Trophoblast cell (in vitro differentiated cells and primary cell): ENCODE data around the gene CTIF.

Experiments used
- DNase-seq, 2 donors: peaks; one replicate each; pipeline ENCODE4 v3.0.0-alpha.2; 2016
- H2AFZ ChIP-seq: 2 replicates; pipeline ENCODE4 v1.6.1; 2013; ENCODE audit warnings: low read length, moderate library complexity, mild to moderate bottlenecking; ENCODE audit not compliant: insufficient read depth, poor library complexity
- H2AK5ac ChIP-seq: 2 replicates; pipeline ENCODE4 v1.6.1; 2013; ENCODE audit warnings: mild to moderate bottlenecking, low read length
- H2BK120ac ChIP-seq: 2 replicates; pipeline ENCODE4 v1.6.1; 2013; ENCODE audit warnings: low read length, mild to moderate bottlenecking, moderate library complexity; ENCODE audit not compliant: insufficient read depth, poor library complexity
- H2BK12ac ChIP-seq: 2 replicates; pipeline ENCODE4 v1.6.1; 2013; ENCODE audit warnings: mild to moderate bottlenecking, low read length, moderate library complexity
- H2BK5ac ChIP-seq: 2 replicates; pipeline ENCODE4 v1.6.1; 2013; ENCODE audit warnings: low read length, low read depth, moderate library complexity, mild to moderate bottlenecking; ENCODE audit not compliant: poor library complexity
- H3K14ac ChIP-seq: 2 replicates; pipeline ENCODE4 v1.6.1; 2013; ENCODE audit warnings: mild to moderate bottlenecking, low read length
- H3K18ac ChIP-seq: 2 replicates; pipeline ENCODE4 v1.6.1; 2013; ENCODE audit warnings: mild to moderate bottlenecking, low read length
- H3K23ac ChIP-seq: 2 replicates; pipeline ENCODE4 v1.6.1; 2013; ENCODE audit warnings: low read length
- H3K27ac ChIP-seq: 2 replicates; pipeline ENCODE4 v1.5.1; 2013; ENCODE audit warnings: low read depth, mild to moderate bottlenecking, inconsistent platforms, low read length, moderate library complexity
- H3K27me3 ChIP-seq: 2 replicates; pipeline ENCODE4 v1.6.1; 2013; ENCODE audit warnings: inconsistent platforms, mild to moderate bottlenecking, low read length, moderate library complexity; ENCODE audit not compliant: insufficient read depth
- H3K36me3 ChIP-seq, 2 experiments: 1 replicate in 1 of 2; 2 replicates in 1 of 2; pipeline ENCODE4 v1.6.1; 2013; ENCODE audit warnings: low read length in 2 of 2, mild to moderate bottlenecking in 2 of 2, moderate library complexity in 1 of 2; ENCODE audit not compliant: insufficient read depth in 2 of 2, control insufficient read depth in 1 of 2
- H3K4ac ChIP-seq: 2 replicates; pipeline ENCODE4 v1.6.1; 2013; ENCODE audit warnings: low read depth, mild to moderate bottlenecking, low read length, moderate library complexity
- H3K4me1 ChIP-seq, 2 experiments: 1 replicate in 1 of 2; 2 replicates in 1 of 2; pipeline ENCODE4 v1.6.1; 2013; ENCODE audit warnings: low read length in 2 of 2, mild to moderate bottlenecking in 2 of 2, moderate library complexity in 1 of 2; ENCODE audit not compliant: insufficient read depth in 2 of 2, control insufficient read depth in 1 of 2
- H3K4me2 ChIP-seq: 2 replicates; pipeline ENCODE4 v1.6.1; 2013; ENCODE audit warnings: inconsistent platforms, mild to moderate bottlenecking, low read length, moderate library complexity
- H3K4me3 ChIP-seq: 2 replicates; pipeline ENCODE4 v1.5.1; 2013; ENCODE audit warnings: mild to moderate bottlenecking, low read depth, low read length, inconsistent platforms
- H3K79me1 ChIP-seq: one replicate; pipeline ENCODE4 v1.6.1; 2013; ENCODE audit warnings: low read length
- H3K79me2 ChIP-seq: 2 replicates; pipeline ENCODE4 v1.6.1; 2013; ENCODE audit warnings: low read length, mild to moderate bottlenecking; ENCODE audit not compliant: control insufficient read depth, insufficient read depth, poor library complexity
- H3K9ac ChIP-seq: 2 replicates; pipeline ENCODE4 v1.6.1; 2013; ENCODE audit warnings: mild to moderate bottlenecking, low read length
- H3K9me3 ChIP-seq: 2 replicates; pipeline ENCODE4 v1.6.1; 2013; ENCODE audit warnings: low read depth, mild to moderate bottlenecking, control low read depth, inconsistent platforms, low read length; ENCODE audit not compliant: insufficient read depth
- H4K12ac ChIP-seq: 2 replicates; pipeline ENCODE4 v1.6.1; 2013; ENCODE audit warnings: low read depth, mild to moderate bottlenecking, low read length, moderate library complexity
- H4K8ac ChIP-seq: 2 replicates; pipeline ENCODE4 v1.6.1; 2013; ENCODE audit warnings: low read depth, mild to moderate bottlenecking, low read length, moderate library complexity
- H4K91ac ChIP-seq: one replicate; pipeline ENCODE4 v1.6.1; 2013; ENCODE audit warnings: low read depth, mild to moderate bottlenecking, low read length, moderate library complexity
- WGBS: extraction: QIAGEN DNeasy Blood & Tissue Kit; methylation state at CpG from one replicate; pipeline ENCODE4 v1.1.7; 2013; ENCODE audit warnings: missing lambda C conversion rate; ENCODE audit not compliant: insufficient read length, insufficient coverage; ENCODE audit errors: extremely low coverage; 5-methylcytosine and 5-hydroxymethylcytosine counted together

The CTIF gene

GRCh38 chr18:48805826-48806535 lies 267.1 kb downstream of the CTIF start:
- H3K36me3 ChIP-seq: peaks cover 3 to 12% of the 10 kb centered on the region in 2 experiments
- H3K79me2 ChIP-seq: no peaks in the 10 kb centered on the region
- no peak overlapping the region for H2BK120ac ChIP-seq
- no peak overlapping the region for H3K9ac ChIP-seq
- H3K14ac ChIP-seq: no peak overlapping the region
- H2BK5ac ChIP-seq: no peak overlapping the region
- no peak overlapping the region for H3K18ac ChIP-seq
- peaks cover 4% of the 10 kb centered on the region for H3K9me3 ChIP-seq
- no peaks in the 10 kb centered on the region for H3K79me1 ChIP-seq
- peaks cover 11% of the 10 kb centered on the region in 2 experiments for H3K4me1 ChIP-seq
- peak overlapping the region; percentile 3 for H2BK12ac ChIP-seq
- H3K23ac ChIP-seq: no peak overlapping the region
- no peaks in the 10 kb centered on the region for H3K27me3 ChIP-seq
- H2AFZ ChIP-seq: no peak overlapping the region
- no peak overlapping the region for H4K8ac ChIP-seq
- no peak overlapping the region for H3K4ac ChIP-seq
- H3K4me2 ChIP-seq: no peak overlapping the region
- H3K4me3 ChIP-seq: no peak overlapping the region
- no peak overlapping the region for H4K12ac ChIP-seq
- no peak overlapping the region for H3K27ac ChIP-seq
- WGBS: no CpG with 5 or more reads among the region's 10 CpGs
- no peak overlapping the region for H2AK5ac ChIP-seq
- no peak overlapping the region for H4K91ac ChIP-seq
- DNase-seq: no peak

GRCh38 chr18:48806551-48807261 lies 267.9 kb downstream of the CTIF start:
- H3K18ac ChIP-seq: no peak overlapping the region

GRCh38 chr18:48808476-48808875 lies 269.6 kb downstream of the CTIF start:
- Histone ChIP-seq H3K4ac (no peak overlapping the region), H2BK12ac (no peak overlapping the region), H2BK120ac (no peak overlapping the region), H3K27ac (no peak overlapping the region), H3K79me2 (no peaks in the 10 kb centered on the region), H2AK5ac (no peak overlapping the region), H3K23ac (no peak overlapping the region), H3K4me1 (no peaks in the 10 kb centered on the region), H3K36me3 (peaks cover 3 to 12% of the 10 kb centered on the region in 2 experiments), H3K79me1 (no peaks in the 10 kb centered on the region), H3K18ac (no peak overlapping the region), H3K4me3 (no peak overlapping the region), H4K91ac (no peak overlapping the region), H3K27me3 (no peaks in the 10 kb centered on the region), H2AFZ (no peak overlapping the region), H4K8ac (no peak overlapping the region), H3K9me3 (peaks cover 4% of the 10 kb centered on the region), H3K14ac (no peak overlapping the region), H3K4me2 (no peak overlapping the region), H4K12ac (no peak overlapping the region), H3K9ac (no peak overlapping the region), H2BK5ac (no peak overlapping the region)
- no peak for DNase-seq
- no CpG with 5 or more reads among the region's 1 CpG for WGBS

More at GRCh38 chr18:48806551-48807261, 267.9 kb downstream of the CTIF start:
- DNase-seq: no peak
- no peak overlapping the region for H4K12ac ChIP-seq
- H3K9me3 ChIP-seq: peaks cover 4% of the 10 kb centered on the region
- H3K79me1 ChIP-seq: no peaks in the 10 kb centered on the region
- H3K27me3 ChIP-seq: no peaks in the 10 kb centered on the region
- no peak overlapping the region for H2BK120ac ChIP-seq
- H3K4me3 ChIP-seq: no peak overlapping the region
- H3K4ac ChIP-seq: no peak overlapping the region
- no peak overlapping the region for H3K23ac ChIP-seq
- H2BK12ac ChIP-seq: no peak overlapping the region
- no peak overlapping the region for H2AK5ac ChIP-seq
- peaks cover 11% of the 10 kb centered on the region in 2 experiments for H3K4me1 ChIP-seq
- H2AFZ ChIP-seq: no peak overlapping the region
- H4K91ac ChIP-seq: no peak overlapping the region
- no peak overlapping the region for H3K27ac ChIP-seq
- H3K4me2 ChIP-seq: no peak overlapping the region
- H3K36me3 ChIP-seq: peaks cover 3 to 12% of the 10 kb centered on the region in 2 experiments
- H4K8ac ChIP-seq: no peak overlapping the region
- H3K9ac ChIP-seq: no peak overlapping the region
- H2BK5ac ChIP-seq: no peak overlapping the region
- no peak overlapping the region for H3K14ac ChIP-seq
- no CpG with 5 or more reads among the region's 11 CpGs for WGBS
- H3K79me2 ChIP-seq: no peaks in the 10 kb centered on the region

GRCh38 chr18:48809365-48809764 lies 270.5 kb downstream of the CTIF start:
- Histone ChIP-seq H4K12ac (no peak overlapping the region), H3K4me3 (no peak overlapping the region), H2AK5ac (no peak overlapping the region), H3K9ac (no peak overlapping the region), H3K4ac (no peak overlapping the region), H4K91ac (no peak overlapping the region), H3K23ac (no peak overlapping the region), H3K27ac (no peak overlapping the region), H3K14ac (no peak overlapping the region), H4K8ac (no peak overlapping the region), H3K36me3 (peaks cover 3 to 7% of the 10 kb centered on the region in 2 experiments), H2BK120ac (no peak overlapping the region), H3K4me2 (no peak overlapping the region), H3K18ac (no peak overlapping the region), H2BK12ac (no peak overlapping the region), H2AFZ (no peak overlapping the region), H3K9me3 (no peaks in the 10 kb centered on the region), H3K27me3 (no peaks in the 10 kb centered on the region), H3K79me1 (no peaks in the 10 kb centered on the region), H3K79me2 (no peaks in the 10 kb centered on the region), H2BK5ac (no peak overlapping the region), H3K4me1 (no peaks in the 10 kb centered on the region)
- no peak for DNase-seq
- WGBS: no CpG with 5 or more reads among the region's 1 CpG
